Activated gamma-delta T cell treated with anti-CD3 and anti-CD28 coated beads, Interleukin-2, amount 50 U/mL, for 16 hours (primary cell): ENCODE results near the gene CCR3.

Experiments
- DNase-seq: peaks from one replicate; pipeline ENCODE4 v3.0.0-alpha.2; 2020; ENCODE audit warnings: low read depth

Gene CCR3

DNA sequence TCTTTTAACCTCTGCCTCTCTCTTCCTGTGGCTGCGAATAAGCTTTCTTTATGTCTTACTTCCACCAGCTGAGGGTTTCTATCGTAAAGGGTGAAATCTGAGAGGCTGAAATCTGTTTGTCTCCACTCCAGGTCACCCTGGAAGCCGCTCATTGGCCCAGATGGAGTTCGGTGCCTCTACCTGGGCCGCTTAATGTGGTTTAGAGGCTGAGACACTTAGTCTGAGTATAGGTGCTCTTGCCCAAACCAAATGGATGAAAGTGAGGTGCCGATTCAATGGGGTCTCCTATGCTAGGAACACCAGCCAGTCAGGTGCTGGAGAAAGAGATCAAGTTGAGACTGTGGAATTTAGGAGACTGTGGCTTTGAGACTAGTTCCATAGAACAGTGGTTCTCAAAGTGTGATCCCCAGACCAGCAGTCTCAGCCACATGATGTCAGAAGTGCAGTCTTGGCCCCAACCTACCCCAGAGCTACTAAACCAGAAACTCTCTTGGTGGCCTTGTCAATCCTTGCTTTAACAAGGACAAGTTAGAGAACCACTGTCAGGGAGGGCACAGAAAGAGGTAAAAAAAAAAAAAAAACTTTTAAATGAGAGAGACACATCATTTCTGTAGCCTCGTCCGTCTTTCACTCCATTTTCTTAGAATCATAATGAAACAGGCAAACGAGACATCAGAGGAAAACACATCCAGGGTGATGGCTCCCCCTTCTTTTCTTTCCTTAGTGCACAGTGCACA is 56.8 kb downstream of the CCR3 start:
- DNase-seq: no peak

DNA sequence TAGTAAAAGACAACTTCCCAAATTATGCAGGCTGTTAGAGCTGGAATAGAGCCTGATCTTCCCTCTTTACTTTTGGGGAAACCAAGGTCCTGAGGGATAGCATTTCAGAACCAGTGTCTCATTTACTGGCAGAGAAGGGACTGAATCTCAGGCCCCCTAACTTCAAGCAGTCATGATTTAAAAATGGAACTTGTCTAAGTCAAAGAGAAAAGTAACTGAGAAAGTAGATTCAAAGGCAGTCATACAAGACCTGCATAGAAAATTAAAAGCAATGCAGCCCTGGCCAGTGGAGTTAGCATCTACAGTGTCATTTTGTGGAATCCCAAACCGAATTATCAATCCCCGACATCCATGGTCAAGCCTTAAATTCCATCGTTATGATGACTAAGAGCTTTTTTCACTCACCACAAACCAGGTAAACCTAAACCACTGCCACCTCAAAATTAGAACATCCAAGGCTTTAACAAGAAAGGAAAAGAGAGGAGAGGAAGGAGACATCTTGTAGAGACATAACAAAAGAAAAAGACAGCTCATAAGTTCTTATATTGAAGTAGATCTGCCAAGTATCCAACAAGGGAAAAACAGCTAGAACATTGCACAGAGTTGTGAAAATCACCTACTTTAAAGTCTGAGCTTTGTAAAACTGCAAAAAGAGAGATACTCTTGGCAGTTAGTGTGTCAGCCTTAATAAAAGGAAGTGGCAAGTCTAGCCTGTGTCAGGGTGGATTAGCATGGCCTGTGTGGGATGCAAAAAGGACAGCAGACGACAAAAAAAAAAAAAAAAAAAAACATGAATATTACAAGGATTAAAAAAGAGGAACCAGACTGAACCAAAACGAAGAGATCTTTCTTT is 57.6 kb downstream of the CCR3 start:
- DNase-seq: no peak

DNA sequence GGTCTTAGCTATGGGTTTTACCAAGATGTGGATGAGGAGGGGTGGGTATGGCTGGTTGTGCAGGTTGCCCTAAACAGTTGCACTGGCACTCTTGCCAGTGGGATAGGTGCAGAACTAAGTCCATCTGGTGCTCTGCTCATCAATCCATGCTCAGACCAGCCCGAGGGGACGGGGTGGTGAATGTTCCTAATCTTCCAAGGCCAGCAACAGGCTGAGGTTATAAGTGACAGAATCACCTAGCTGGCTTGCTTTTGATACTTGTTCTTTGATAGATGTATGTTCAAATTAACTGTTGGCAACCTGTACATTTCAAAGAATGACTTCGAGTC is 58.2 kb downstream of the CCR3 start:
- no peak for DNase-seq

DNA sequence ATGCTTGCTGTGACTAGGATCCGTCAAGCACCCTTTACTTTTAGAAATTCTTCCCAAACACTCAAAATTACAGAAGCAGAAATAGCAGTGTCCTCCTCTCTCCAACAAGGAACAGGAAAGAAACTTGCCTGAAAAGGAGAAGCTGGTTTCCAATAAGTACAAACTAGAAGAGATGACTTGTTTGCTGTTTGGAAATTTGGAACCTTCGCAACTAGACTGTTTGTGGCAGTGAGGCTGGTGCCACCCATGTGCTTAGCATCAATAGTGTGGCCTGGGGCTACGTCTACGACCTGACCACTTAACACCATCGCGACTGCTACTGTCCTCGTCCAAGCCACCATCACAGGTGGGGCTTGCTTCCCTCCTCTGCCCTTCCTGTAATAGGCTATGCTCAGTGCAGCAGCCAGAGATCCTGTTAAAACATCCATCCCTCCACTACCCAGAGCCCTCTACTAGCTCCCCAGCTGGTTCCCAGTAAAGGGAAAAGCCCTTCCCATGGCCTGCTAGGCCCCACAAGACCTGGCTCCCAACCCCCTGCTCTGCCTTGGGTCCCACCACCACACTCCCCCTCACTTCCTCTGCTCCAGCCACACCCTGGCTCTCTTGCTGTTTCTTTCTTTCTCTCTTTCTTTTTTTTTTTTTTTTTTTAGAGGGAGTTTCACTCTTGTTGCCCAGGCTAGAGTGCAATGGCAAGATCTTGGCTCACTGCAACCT is 59.0 kb downstream of the CCR3 start:
- no peak for DNase-seq

DNA sequence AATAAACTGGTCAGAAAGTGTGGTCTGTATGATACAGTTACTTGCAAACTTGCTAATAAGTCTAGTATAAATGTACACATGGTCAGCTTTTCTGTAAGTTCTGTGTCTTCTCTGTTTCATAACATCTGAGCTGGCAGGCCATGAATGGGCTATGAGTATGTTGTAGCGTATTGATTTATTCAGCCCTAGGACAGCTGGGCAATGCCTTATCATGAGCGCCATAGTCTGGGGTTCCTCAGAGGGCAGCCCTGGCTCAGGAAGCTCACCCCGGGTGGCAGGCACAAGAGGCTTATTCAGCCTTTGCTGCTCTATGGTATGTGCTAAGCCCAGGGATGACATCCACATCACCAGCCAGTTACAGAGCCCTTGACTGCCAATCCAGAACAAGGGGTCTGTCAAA is 61.0 kb downstream of the CCR3 start:
- DNase-seq: no peak

DNA sequence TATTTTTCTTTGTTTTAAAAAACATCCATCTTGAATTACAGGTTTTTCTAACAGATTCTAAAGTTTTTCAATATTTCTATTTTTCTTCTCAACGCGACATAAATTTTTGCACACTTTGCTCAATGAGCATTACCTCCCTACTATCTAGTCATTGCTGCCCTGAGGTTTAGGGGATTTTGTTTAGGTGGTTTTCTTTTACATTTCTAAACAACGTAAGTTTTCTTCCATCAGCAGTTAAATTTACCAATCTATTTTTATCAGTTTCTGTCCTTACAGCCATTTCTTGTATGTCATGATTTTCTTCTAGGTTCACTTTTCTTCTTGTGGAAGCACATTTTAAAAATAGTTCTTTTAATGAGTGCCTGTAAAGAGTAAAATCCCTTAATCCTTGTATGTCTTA is 62.5 kb downstream of the CCR3 start:
- no peak for DNase-seq

DNA sequence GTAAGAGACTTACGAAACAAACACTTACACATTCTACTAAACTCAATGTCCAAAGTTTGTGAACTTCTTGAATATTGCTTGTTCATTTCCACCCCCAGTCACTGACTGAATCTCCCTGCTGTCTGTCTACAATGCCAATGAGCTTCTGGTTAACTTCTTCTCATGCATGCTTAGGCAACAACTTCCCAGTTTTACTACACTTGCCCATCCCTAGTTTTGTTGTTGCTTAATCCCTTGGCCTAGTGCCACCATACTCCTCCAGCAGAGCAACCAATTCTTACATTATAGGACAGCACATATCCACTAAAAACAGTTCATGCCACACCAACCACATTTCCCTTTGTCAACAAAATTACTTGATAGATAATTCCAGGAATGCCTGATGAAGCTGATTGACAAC is 70.7 kb downstream of the CCR3 start:
- no peak for DNase-seq

DNA sequence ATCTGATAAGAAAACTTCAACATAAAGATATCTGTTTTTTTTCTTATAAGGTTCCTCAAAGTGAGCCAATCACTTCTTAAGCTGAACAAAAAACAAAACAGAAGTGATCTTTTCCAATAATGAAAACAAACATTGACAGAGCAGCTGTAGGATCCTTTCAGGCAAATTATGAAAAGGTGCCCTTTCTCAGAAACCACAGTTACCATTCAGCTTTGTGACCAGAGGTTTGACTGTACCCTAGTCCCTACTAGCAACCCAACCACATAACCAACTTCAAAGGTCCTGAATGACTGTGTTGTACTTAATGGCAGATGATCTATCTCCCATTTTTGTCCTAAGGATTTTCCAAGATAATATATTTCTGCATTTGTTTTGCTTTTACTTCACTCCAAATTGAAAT is 72.3 kb downstream of the CCR3 start:
- DNase-seq: no peak

DNA sequence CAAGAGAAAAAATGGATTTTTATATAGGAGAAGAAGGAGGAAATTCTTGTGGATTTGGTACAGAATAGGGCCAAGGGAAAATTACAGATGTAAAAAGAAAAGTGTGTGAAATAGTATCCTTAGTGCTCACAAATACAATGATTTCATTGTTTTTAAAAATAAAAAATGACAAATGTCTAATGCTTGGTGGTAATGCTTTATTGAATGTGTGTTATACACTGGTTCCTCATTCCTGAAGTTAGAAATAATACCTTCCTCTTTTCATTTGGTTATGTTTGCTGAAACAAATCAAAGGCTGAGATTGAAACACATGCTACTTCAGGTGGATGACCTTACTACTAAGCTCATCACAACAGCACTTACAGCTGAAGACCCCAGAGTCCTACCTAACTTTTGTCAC is 73.9 kb downstream of the CCR3 start:
- no peak for DNase-seq
